B cell (primary cell): Measurements from ENCODE around the gene BROX. TPM values are rescaled to one million over a fixed set of nuclear protein-coding genes. Genes with fewer than 3 reads are reported as not detected.
A peak's percentile ranks its signal among the peaks of the same experiment; 100 is the strongest.

Experiments
- ATAC-seq: fragments of 200-7000 bp; cut with Tn5 transposase; one replicate; pipeline ENCODE4 v1.10.0; 2021; ENCODE audit warnings: low read depth, mild to moderate bottlenecking, moderate number of reproducible peaks, moderate library complexity
- CTCF ChIA-PET: fragments of 350-600 bp; sonication (Branson Sonifier 250); formaldehyde crosslinking; loops from one replicate; lab custom pipeline; 2021; ENCODE audit warnings: antibody characterized with exemption, inconsistent platforms; lab: Charles Lee
- POLR2A ChIA-PET: fragments of 350-600 bp; sonication (Branson Sonifier 250); formaldehyde crosslinking; loops from one replicate; lab custom pipeline; 2021; ENCODE audit warnings: antibody characterized with exemption; lab: Charles Lee
- DNase-seq: peaks from one replicate; pipeline ENCODE4 v3.0.0; 2013
- H2AFZ ChIP-seq: 2 replicates; pipeline ENCODE4 v1.6.1; 2012; ENCODE audit warnings: mild to moderate bottlenecking, low read depth, low read length; ENCODE audit not compliant: insufficient read depth, poor library complexity, severe bottlenecking
- H3K27ac ChIP-seq, 2 donors: 1 replicate in 1 of 2; 2 replicates in 1 of 2; pipeline ENCODE4 v1.5.1; 2012 to 2013; ENCODE audit warnings: low read length in 2 of 2, mild to moderate bottlenecking in 2 of 2, moderate library complexity in 1 of 2
- H3K27me3 ChIP-seq, 4 experiments: fragments of 200-600 bp in 1 of 4; sonication (generic) in 1 of 4; replicated peaks in 1 of 4; 1 replicate in 2 of 4; 2 replicates in 2 of 4; pipeline versions ENCODE4 v1.6.1 to v1.7.0; 2013 to 2016; ENCODE audit warnings: low read length in 3 of 4, mild to moderate bottlenecking in 2 of 4, mixed read lengths in 1 of 4, moderate library complexity in 1 of 4; ENCODE audit not compliant: insufficient read depth in 4 of 4, control insufficient read depth in 3 of 4; ENCODE audit errors: control extremely low read depth in 1 of 4
- H3K36me3 ChIP-seq, 2 experiments: replicated peaks in 1 of 2; 1 replicate in 1 of 2; 2 replicates in 1 of 2; pipeline versions ENCODE4 v1.6.1 to v1.7.1; 2013; ENCODE audit warnings: low read length in 1 of 2; ENCODE audit not compliant: insufficient read depth in 2 of 2, control insufficient read depth in 1 of 2; ENCODE audit errors: control extremely low read depth in 1 of 2, extremely low read depth in 1 of 2
- H3K4me1 ChIP-seq, 2 donors: fragments of 200-600 bp in 1 of 2; sonication (generic) in 1 of 2; 1 replicate in 1 of 2; 2 replicates in 1 of 2; pipeline versions ENCODE4 v1.5.1 to v1.6.1; 2013 to 2017; ENCODE audit warnings: low read length in 2 of 2; ENCODE audit not compliant: control insufficient read depth in 2 of 2, insufficient read depth in 2 of 2
- H3K4me2 ChIP-seq: replicated peaks from 2 replicates; pipeline ENCODE3; 2012; ENCODE audit warnings: mild to moderate bottlenecking, low read depth, low read length; ENCODE audit not compliant: poor library complexity, severe bottlenecking
- H3K4me3 ChIP-seq, 5 experiments: fragments of 200-600 bp in 1 of 5; sonication (generic) in 1 of 5; 1 replicate in 3 of 5; 2 replicates in 2 of 5; pipeline versions ENCODE4 v1.5.1 to v1.7.0; 2011 to 2016; ENCODE audit warnings: low read length in 4 of 5, mild to moderate bottlenecking in 4 of 5, low read depth in 2 of 5, control low read depth in 1 of 5, moderate library complexity in 1 of 5; ENCODE audit not compliant: insufficient read depth in 1 of 5; ENCODE audit errors: control extremely low read depth in 1 of 5, extremely low read depth in 1 of 5
- H3K79me2 ChIP-seq: fragments of 200-600 bp; sonication (generic); one replicate; pipeline ENCODE4 v1.6.0; 2016; ENCODE audit warnings: low read length; ENCODE audit not compliant: control insufficient read depth, insufficient read depth
- H3K9ac ChIP-seq: fragments of 200-600 bp; sonication (generic); 2 replicates; pipeline ENCODE4 v1.6.1; 2017; ENCODE audit warnings: mild to moderate bottlenecking, low read length, moderate library complexity
- H3K9me3 ChIP-seq, 3 donors: one replicate each; pipeline versions ENCODE4 v1.6.1 to v1.7.1; 2013; ENCODE audit warnings: low read length in 2 of 3; ENCODE audit not compliant: control insufficient read depth in 2 of 3, insufficient read depth in 1 of 3; ENCODE audit errors: control extremely low read depth in 1 of 3
- H4K20me1 ChIP-seq: 2 replicates; pipeline ENCODE4 v1.6.0; 2012; ENCODE audit warnings: mild to moderate bottlenecking, low read length; ENCODE audit not compliant: insufficient read depth, control insufficient read depth, poor library complexity, severe bottlenecking
- H3K27ac Mint-ChIP-seq: one replicate; pipeline ENCODE4 v1.8.0; 2021; ENCODE audit warnings: mixed read lengths
- H3K27me3 Mint-ChIP-seq: one replicate; pipeline ENCODE4 v1.8.0; 2021; ENCODE audit warnings: mixed read lengths
- H3K4me1 Mint-ChIP-seq: one replicate; pipeline ENCODE4 v1.8.0; 2021; ENCODE audit warnings: mixed read lengths
- H3K4me3 Mint-ChIP-seq: one replicate; pipeline ENCODE4 v1.8.0; 2021; ENCODE audit warnings: mixed read lengths
- H3K9me3 Mint-ChIP-seq: one replicate; pipeline ENCODE4 v1.8.0; 2022; ENCODE audit warnings: mixed read lengths; ENCODE audit not compliant: insufficient read depth
- EZH2 ChIP-seq: IDR thresholded peaks from 2 replicates; pipeline ENCODE4 v1.6.1; 2012; ENCODE audit warnings: borderline replicate concordance, low read depth, mild to moderate bottlenecking, moderate library complexity, low read length; ENCODE audit not compliant: insufficient read depth, poor library complexity, severe bottlenecking
- WGBS: methylation state at CpG from one replicate; pipeline ENCODE4 v1.1.5; 2013; ENCODE audit warnings: missing lambda C conversion rate; ENCODE audit not compliant: insufficient coverage; 5-methylcytosine and 5-hydroxymethylcytosine counted together
- intact Hi-C: fragments of 100-400 bp; cut with micrococcal nuclease; formaldehyde crosslinking; loops from one replicate; pipeline ENCODE4 v1.10.0; 2022
- polyA plus RNA-seq: library from polyadenylated mRNA; depleted of rRNA; stranded (reverse); fragments of >200 nt; gene quantifications from 2 replicates; pipeline ENCODE4 v1.2.3, GENCODE V29; 2012
- total RNA-seq, 2 donors: library from RNA; stranded (reverse); fragments of 120-200 nt in 1 of 2; gene quantifications; 1 replicate in 1 of 2; 2 replicates in 1 of 2; pipeline versions ENCODE4 v1.2.3 to v1.2.4, GENCODE V29; 2013 to 2022
- TF ChIP-seq, protein P1 (sequence below): fragments of 200-600 bp; IDR thresholded peaks from one replicate; pipeline ENCODE4 v1.8.0; 2022; ENCODE audit warnings: antibody characterized with exemption, mild to moderate bottlenecking

Gene BROX
- total and polyA plus RNA-seq, 2 donors (not counting 1 experiment from before 2014, with no cell fraction given): 8.7 to 57.8 TPM

DNA sequence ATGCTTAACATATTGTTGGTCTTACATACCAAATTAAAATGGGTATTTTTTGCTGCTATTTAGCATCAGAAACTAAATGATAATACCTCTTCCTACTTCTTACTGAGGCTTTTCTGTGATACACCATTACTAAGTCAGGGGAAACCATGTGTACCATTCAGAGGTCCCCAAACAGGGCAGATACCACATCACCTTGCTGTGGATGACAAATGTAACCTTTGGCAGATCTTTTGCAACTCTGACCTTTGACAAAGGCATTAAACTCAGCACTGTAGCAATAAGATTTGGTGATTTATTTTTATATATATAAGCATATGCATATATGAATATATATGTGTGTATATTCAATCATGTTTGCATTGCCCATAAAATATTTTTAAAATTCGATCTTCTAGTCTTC lies 27.6 kb downstream of the BROX start:
- no peaks in the 10 kb centered on the region for H3K27me3 Mint-ChIP-seq
- H3K4me3 ChIP-seq: peak overlapping the region in 3 of 5 experiments; percentile 15 to 53 (median 24)
- peak; percentile 22 for ATAC-seq
- peaks cover 2 to 8% of the 10 kb centered on the region in 2 experiments for H3K36me3 ChIP-seq
- peak overlapping the region; percentile 27 for H2AFZ ChIP-seq
- POLR2A ChIA-PET: no interaction called here
- H3K9ac ChIP-seq: no peak overlapping the region
- H3K4me1 ChIP-seq: peaks cover 55 to 56% of the 10 kb centered on the region in 2 donors
- peak overlapping the region; percentile 63 for H3K4me2 ChIP-seq
- WGBS: no CpG with 5 or more reads among the region's 1 CpG
- H3K4me1 Mint-ChIP-seq: peaks cover 40% of the 10 kb centered on the region
- no peaks in the 10 kb centered on the region for H3K9me3 Mint-ChIP-seq
- TF ChIP-seq EZH2: no peak
- TF ChIP-seq, protein P1, sequence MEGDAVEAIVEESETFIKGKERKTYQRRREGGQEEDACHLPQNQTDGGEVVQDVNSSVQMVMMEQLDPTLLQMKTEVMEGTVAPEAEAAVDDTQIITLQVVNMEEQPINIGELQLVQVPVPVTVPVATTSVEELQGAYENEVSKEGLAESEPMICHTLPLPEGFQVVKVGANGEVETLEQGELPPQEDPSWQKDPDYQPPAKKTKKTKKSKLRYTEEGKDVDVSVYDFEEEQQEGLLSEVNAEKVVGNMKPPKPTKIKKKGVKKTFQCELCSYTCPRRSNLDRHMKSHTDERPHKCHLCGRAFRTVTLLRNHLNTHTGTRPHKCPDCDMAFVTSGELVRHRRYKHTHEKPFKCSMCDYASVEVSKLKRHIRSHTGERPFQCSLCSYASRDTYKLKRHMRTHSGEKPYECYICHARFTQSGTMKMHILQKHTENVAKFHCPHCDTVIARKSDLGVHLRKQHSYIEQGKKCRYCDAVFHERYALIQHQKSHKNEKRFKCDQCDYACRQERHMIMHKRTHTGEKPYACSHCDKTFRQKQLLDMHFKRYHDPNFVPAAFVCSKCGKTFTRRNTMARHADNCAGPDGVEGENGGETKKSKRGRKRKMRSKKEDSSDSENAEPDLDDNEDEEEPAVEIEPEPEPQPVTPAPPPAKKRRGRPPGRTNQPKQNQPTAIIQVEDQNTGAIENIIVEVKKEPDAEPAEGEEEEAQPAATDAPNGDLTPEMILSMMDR: no peak
- no peaks in the 10 kb centered on the region for H3K27me3 ChIP-seq
- H3K79me2 ChIP-seq: peaks cover 52% of the 10 kb centered on the region
- intact Hi-C loops: loop anchor here (2.0 to 5.0 kb wide), 3 partner anchors 13 to 247 kb away; no protein-coding TSS in a partner anchor
- H3K27ac Mint-ChIP-seq: peak overlapping the region; percentile 87
- H3K4me3 Mint-ChIP-seq: no peak overlapping the region
- CTCF ChIA-PET: interaction anchor here (1.0 to 3.0 kb wide), 22 partner anchors 10 to 384 kb away, joined by 3 to 31 read pairs (median 6); partner anchors contain the start of genes AIDA and BROX
- peak overlapping the region; percentile 50 to 77 for H3K27ac ChIP-seq
- peaks cover 0 to 4% (median 0%) of the 10 kb centered on the region in 3 donors for H3K9me3 ChIP-seq
- DNase-seq: no peak
- H4K20me1 ChIP-seq: no peaks in the 10 kb centered on the region
